Tibial nerve (tissue), 4 donors: ENCODE results near the gene THAP6. TPM values are rescaled to one million over a fixed set of nuclear protein-coding genes. Genes with fewer than 3 reads are reported as not detected.

Source experiments
- DNase-seq, 2 donors: peaks; one replicate each; pipeline ENCODE4 v3.0.0-alpha.2; 2019; ENCODE audit warnings: low spot score in 2 of 2
- H3K27ac ChIP-seq, 4 donors: fragments of 200-600 bp; sonication (generic) in 3 of 4; one replicate each; pipeline ENCODE4 v1.5.1; 2017 to 2019; ENCODE audit warnings: mild to moderate bottlenecking in 1 of 4
- H3K27me3 ChIP-seq, 2 donors: fragments of 200-600 bp; sonication (generic) in 1 of 2; one replicate each; pipeline versions ENCODE4 v1.5.1 to v1.6.0; 2017 to 2019
- H3K36me3 ChIP-seq, 3 donors: fragments of 200-600 bp; sonication (generic); one replicate each; pipeline ENCODE4 v1.5.1; 2018 to 2019
- H3K4me1 ChIP-seq, 4 donors: fragments of 200-600 bp; sonication (generic) in 3 of 4; one replicate each; pipeline ENCODE4 v1.5.1; 2017 to 2019
- H3K4me3 ChIP-seq, 4 donors: fragments of 200-600 bp; sonication (generic) in 3 of 4; one replicate each; pipeline ENCODE4 v1.5.1; 2017 to 2019; ENCODE audit warnings: mild to moderate bottlenecking in 1 of 4, moderate library complexity in 1 of 4
- H3K9me3 ChIP-seq, 4 donors: fragments of 200-600 bp; sonication (generic) in 3 of 4; one replicate each; pipeline ENCODE4 v1.5.1; 2017 to 2019
- CTCF ChIP-seq, 5 experiments: fragments of 200-600 bp in 3 of 5; fragments of 450-650 bp in 2 of 5; sonication (generic) in 3 of 5; IDR thresholded peaks; one replicate each; pipeline ENCODE4 v1.5.1; 2016 to 2019; ENCODE audit warnings: antibody characterized with exemption in 5 of 5, mild to moderate bottlenecking in 3 of 5, moderate library complexity in 2 of 5
- EP300 ChIP-seq, 2 donors: sonication (generic); formaldehyde crosslinking; IDR thresholded peaks; one replicate each; pipeline ENCODE4 v1.6.1; 2017; ENCODE audit warnings: antibody characterized with exemption in 2 of 2, mild to moderate bottlenecking in 1 of 2
- POLR2A ChIP-seq, 2 donors: fragments of 450-650 bp; IDR thresholded peaks; one replicate each; pipeline ENCODE4 v1.6.1; 2017; ENCODE audit warnings: antibody characterized with exemption in 2 of 2, mild to moderate bottlenecking in 2 of 2, moderate library complexity in 2 of 2
- WGBS, 2 donors: methylation state at CpG; one replicate each; pipeline ENCODE4 v1.1.5; 2018; 5-methylcytosine and 5-hydroxymethylcytosine counted together
- total RNA-seq, 4 donors: library from RNA; depleted of rRNA; stranded (reverse); fragments of >200 nt; gene quantifications; one replicate each; pipeline ENCODE4 v1.1.0, GENCODE V29; 2016

Gene THAP6
- total RNA-seq, 4 donors from 2014 or later = 23.1 to 37.1 (median 27.5) TPM

GRCh38 chr4:75549019-75549418 lies 34.7 kb downstream of the THAP6 start:
- no peak overlapping the region for H3K27ac ChIP-seq
- no peaks in the 10 kb centered on the region for H3K9me3 ChIP-seq
- no peak for DNase-seq
- H3K4me3 ChIP-seq = no peak overlapping the region
- no peak for TF ChIP-seq POLR2A (IDR thresholded peaks at IDR 0.05)
- no peak for TF ChIP-seq EP300 (IDR thresholded peaks at IDR 0.05)
- TF ChIP-seq CTCF (IDR thresholded peaks at IDR 0.05) = no peak
- no peaks in the 10 kb centered on the region for H3K4me1 ChIP-seq
- WGBS, 2 donors = 84 to 85% methylated on average over 2 of the region's 2 CpGs
- peaks cover 0 to 17% (median 0%) of the 10 kb centered on the region in 3 donors for H3K36me3 ChIP-seq
- H3K27me3 ChIP-seq = no peaks in the 10 kb centered on the region

- no peaks in the 10 kb centered on the region for H3K36me3 ChIP-seq
- H3K9me3 ChIP-seq = no peaks in the 10 kb centered on the region
- no peaks in the 10 kb centered on the region for H3K27me3 ChIP-seq
- no peak overlapping the region for H3K27ac ChIP-seq
- TF ChIP-seq POLR2A (IDR thresholded peaks at IDR 0.05) = no peak
- no peak for TF ChIP-seq EP300 (IDR thresholded peaks at IDR 0.05)
- TF ChIP-seq CTCF (IDR thresholded peaks at IDR 0.05) = no peak
- H3K4me1 ChIP-seq = no peaks in the 10 kb centered on the region
- H3K4me3 ChIP-seq = no peak overlapping the region
- no peak for DNase-seq
Observed at GRCh38 chr4:75552452-75552851, 38.2 kb downstream of the THAP6 start.

DNA sequence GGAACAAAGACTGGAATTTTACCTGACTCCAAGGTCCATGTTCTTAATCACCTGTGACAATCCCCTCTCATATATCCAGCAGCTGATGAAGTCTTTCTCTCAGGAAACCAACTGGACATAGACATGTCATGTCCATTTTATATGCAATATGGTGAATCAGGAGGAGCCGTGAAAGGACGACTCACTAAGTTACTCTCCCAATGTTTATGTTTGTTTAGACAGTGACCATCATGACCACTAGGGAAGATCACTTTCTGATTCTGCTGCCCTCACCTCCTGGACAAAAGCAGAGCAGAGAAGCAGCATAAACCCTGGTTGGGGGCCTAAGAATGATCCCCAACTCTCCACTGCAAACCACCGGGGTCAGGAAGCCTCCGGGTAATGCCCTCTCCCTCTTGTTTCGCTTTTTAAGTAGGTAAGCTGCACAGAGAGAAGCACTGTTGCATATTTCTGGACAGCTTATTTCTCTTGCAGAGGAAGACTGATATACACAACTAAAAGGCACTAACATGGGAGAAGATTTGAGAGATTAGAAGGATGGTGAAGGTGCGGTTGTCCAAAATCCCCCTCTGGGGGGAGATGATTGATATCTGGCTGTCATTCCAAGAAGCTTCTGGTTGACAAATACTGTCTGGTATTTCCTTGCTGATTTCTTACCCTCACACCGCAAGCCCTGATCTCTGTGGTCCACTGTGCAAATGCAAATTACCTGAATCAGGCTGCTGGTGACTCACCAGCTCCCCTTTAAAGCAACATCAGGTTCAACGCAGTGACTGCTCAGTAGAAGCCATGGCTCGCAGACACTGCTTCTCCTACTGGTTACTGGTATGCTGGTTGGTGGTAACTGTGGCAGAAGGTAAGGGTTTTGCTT lies 41.3 kb downstream of the THAP6 start, which contains the start of gene ODAPH:
ODAPH (plus strand) TSS at position 773 of the 871 bp plus-strand sequence; CDS start at position 790, 17 bp downstream.
- no peaks in the 10 kb centered on the region for H3K4me1 ChIP-seq
- H3K4me3 ChIP-seq = no peak within 1 kb of the TSS
- 70 to 74% methylated on average over 9 of the region's 9 CpGs for WGBS, 2 donors
- DNase-seq = no peak
- H3K36me3 ChIP-seq = no peaks in the 10 kb centered on the region
- no peak within 1 kb of the TSS for H3K27ac ChIP-seq
- H3K27me3 ChIP-seq = no peaks in the 10 kb centered on the region
- H3K9me3 ChIP-seq = no peaks in the 10 kb centered on the region
- no peak for TF ChIP-seq POLR2A (IDR thresholded peaks at IDR 0.05)
- TF ChIP-seq EP300 (IDR thresholded peaks at IDR 0.05) = no peak
- no peak for TF ChIP-seq CTCF (IDR thresholded peaks at IDR 0.05)

DNA sequence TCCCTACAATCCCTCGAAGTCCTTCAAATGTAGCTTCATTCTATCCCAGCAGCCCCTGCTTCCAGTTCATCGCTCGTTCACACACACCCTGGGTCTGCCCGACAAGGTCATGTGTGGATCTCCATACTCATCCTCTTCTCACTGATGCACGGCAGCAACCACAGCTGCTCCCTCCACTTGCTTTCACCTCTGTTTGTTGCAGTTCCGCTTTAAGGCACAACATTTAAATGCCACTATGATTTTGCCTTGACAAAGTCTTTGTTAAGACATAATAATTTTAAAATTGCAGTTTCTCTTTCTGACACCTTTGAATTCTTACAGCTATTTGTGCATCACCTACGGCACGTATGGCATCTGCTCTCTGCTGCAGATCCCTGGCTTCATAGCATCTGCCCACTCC lies 43.4 kb downstream of the THAP6 start:
- H3K27ac ChIP-seq = no peak overlapping the region
- no peaks in the 10 kb centered on the region for H3K36me3 ChIP-seq
- H3K4me1 ChIP-seq = no peaks in the 10 kb centered on the region
- WGBS, 2 donors = 71 to 77% methylated on average over 8 of the region's 8 CpGs
- no peak overlapping the region for H3K4me3 ChIP-seq
- no peaks in the 10 kb centered on the region for H3K27me3 ChIP-seq
- no peak for TF ChIP-seq CTCF (IDR thresholded peaks at IDR 0.05)
- TF ChIP-seq EP300 (IDR thresholded peaks at IDR 0.05) = no peak
- no peak for TF ChIP-seq POLR2A (IDR thresholded peaks at IDR 0.05)
- no peak for DNase-seq
- H3K9me3 ChIP-seq = no peaks in the 10 kb centered on the region

GRCh38 chr4:75561789-75562188 lies 47.5 kb downstream of the THAP6 start:
- WGBS, 2 donors = 77 to 81% methylated on average over 8 of the region's 8 CpGs
- DNase-seq = no peak
- H3K9me3 ChIP-seq = no peaks in the 10 kb centered on the region
- H3K4me3 ChIP-seq = no peak overlapping the region
- H3K36me3 ChIP-seq = no peaks in the 10 kb centered on the region
- TF ChIP-seq POLR2A (IDR thresholded peaks at IDR 0.05) (no peak), CTCF (IDR thresholded peaks at IDR 0.05) (no peak), EP300 (IDR thresholded peaks at IDR 0.05) (no peak)
- H3K27me3 ChIP-seq = no peaks in the 10 kb centered on the region
- H3K27ac ChIP-seq = no peak overlapping the region
- no peaks in the 10 kb centered on the region for H3K4me1 ChIP-seq
